ENCODE measurements around the gene ACBD6. TPM values are rescaled to one million over a fixed set of nuclear protein-coding genes. Genes with fewer than 3 reads are reported as not detected.

The ACBD6 gene
- total and polyA plus RNA-seq, 4 donors: 8.3 to 17.3 (median 14.0) TPM

- H3K9me3 ChIP-seq (ENCODE audit: control insufficient read depth in 4 of 4, low read length in 3 of 4): peaks cover 0 to 4% (median 0%) of the 10 kb centered on the region in 4 donors
- 97% methylated on average over 6 of the region's 6 CpGs for WGBS
- H3K4me1 ChIP-seq (ENCODE audit: control insufficient read depth in 4 of 4, insufficient read depth in 4 of 4, low read length in 3 of 4): no peaks in the 10 kb centered on the region
- no peak overlapping the region for H3K4me3 ChIP-seq (ENCODE audit: low read depth in 1 of 3, low read length in 3 of 3)
- no peaks in the 10 kb centered on the region for H3K36me3 ChIP-seq (ENCODE audit: control insufficient read depth in 4 of 4, insufficient read depth in 3 of 4, low read depth in 1 of 4, low read length in 3 of 4)
- no peak for DNase-seq (ENCODE audit: low spot score)
- H3K9ac ChIP-seq (ENCODE audit: low read depth in 1 of 2, low read length in 2 of 2): no peak overlapping the region
- no peak overlapping the region for H3K27ac ChIP-seq (ENCODE audit: low read depth in 1 of 2, low read length in 2 of 2)
- H3K27me3 ChIP-seq (ENCODE audit: control insufficient read depth in 4 of 4, insufficient read depth in 4 of 4, low read length in 3 of 4): no peaks in the 10 kb centered on the region
- no peak for TF ChIP-seq MAX (IDR thresholded peaks at IDR 0.05)
- TF ChIP-seq FOXA1 (IDR thresholded peaks at IDR 0.05): no peak
- TF ChIP-seq JUND (IDR thresholded peaks at IDR 0.05): no peak
- TF ChIP-seq REST (IDR thresholded peaks at IDR 0.05): no peak
- no peak for TF ChIP-seq SP1 (IDR thresholded peaks at IDR 0.05)
- TF ChIP-seq, protein P1, sequence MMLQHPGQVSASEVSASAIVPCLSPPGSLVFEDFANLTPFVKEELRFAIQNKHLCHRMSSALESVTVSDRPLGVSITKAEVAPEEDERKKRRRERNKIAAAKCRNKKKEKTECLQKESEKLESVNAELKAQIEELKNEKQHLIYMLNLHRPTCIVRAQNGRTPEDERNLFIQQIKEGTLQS (IDR thresholded peaks at IDR 0.05): no peak
- TF ChIP-seq YY1 (IDR thresholded peaks at IDR 0.05): no peak
- TF ChIP-seq, protein P2, sequence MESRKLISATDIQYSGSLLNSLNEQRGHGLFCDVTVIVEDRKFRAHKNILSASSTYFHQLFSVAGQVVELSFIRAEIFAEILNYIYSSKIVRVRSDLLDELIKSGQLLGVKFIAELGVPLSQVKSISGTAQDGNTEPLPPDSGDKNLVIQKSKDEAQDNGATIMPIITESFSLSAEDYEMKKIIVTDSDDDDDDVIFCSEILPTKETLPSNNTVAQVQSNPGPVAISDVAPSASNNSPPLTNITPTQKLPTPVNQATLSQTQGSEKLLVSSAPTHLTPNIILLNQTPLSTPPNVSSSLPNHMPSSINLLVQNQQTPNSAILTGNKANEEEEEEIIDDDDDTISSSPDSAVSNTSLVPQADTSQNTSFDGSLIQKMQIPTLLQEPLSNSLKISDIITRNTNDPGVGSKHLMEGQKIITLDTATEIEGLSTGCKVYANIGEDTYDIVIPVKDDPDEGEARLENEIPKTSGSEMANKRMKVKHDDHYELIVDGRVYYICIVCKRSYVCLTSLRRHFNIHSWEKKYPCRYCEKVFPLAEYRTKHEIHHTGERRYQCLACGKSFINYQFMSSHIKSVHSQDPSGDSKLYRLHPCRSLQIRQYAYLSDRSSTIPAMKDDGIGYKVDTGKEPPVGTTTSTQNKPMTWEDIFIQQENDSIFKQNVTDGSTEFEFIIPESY (IDR thresholded peaks at IDR 0.05): no peak
- no peak for TF ChIP-seq HNF4G (IDR thresholded peaks at IDR 0.05)
- TF ChIP-seq GABPA (IDR thresholded peaks at IDR 0.05 in 1 of 2, conservative IDR thresholded peaks at IDR 0.05 in 1 of 2): no peak
- no peak for TF ChIP-seq FOXA2 (IDR thresholded peaks at IDR 0.05)
- no peak for TF ChIP-seq RXRA (IDR thresholded peaks at IDR 0.05)
- TF ChIP-seq NR2F2 (IDR thresholded peaks at IDR 0.05): no peak
- TF ChIP-seq EGR1 (IDR thresholded peaks at IDR 0.05; ENCODE audit: low read depth in 2 of 2): no peak
- TF ChIP-seq HNF4A (conservative IDR thresholded peaks at IDR 0.05): no peak
- no peak for TF ChIP-seq CTCF (IDR thresholded peaks at IDR 0.05; ENCODE audit: low read depth, low read length, missing input control)
- TF ChIP-seq RAD21 (IDR thresholded peaks at IDR 0.05): no peak
- TF ChIP-seq TAF1 (conservative IDR thresholded peaks at IDR 0.05): no peak
Measured at GRCh38 chr1:180327089-180327488, 175.3 kb downstream of the ACBD6 start.

All from liver (tissue), 9 donors.